GM10266 (cell line): ENCODE data around the gene TVP23C.
A peak's percentile ranks its signal among the peaks of the same experiment; 100 is the strongest.
"Not testable (repeated sequence)": the region's sequence is repeated elsewhere in the genome, so short reads cannot be mapped to it uniquely, and the experiment has no call there.

ENCODE experiments used
- DNase-seq: peaks from one replicate; pipeline ENCODE4 v3.0.0; 2012; ENCODE audit errors: extremely low spot score
- TF ChIP-seq, protein P1 (sequence below): IDR thresholded peaks from 2 replicates; pipeline ENCODE4 v1.5.1; 2012; ENCODE audit warnings: mild to moderate bottlenecking, low read depth; ENCODE audit not compliant: control insufficient read depth, insufficient read depth; ENCODE audit errors: missing control alignments

Gene TVP23C

DNA sequence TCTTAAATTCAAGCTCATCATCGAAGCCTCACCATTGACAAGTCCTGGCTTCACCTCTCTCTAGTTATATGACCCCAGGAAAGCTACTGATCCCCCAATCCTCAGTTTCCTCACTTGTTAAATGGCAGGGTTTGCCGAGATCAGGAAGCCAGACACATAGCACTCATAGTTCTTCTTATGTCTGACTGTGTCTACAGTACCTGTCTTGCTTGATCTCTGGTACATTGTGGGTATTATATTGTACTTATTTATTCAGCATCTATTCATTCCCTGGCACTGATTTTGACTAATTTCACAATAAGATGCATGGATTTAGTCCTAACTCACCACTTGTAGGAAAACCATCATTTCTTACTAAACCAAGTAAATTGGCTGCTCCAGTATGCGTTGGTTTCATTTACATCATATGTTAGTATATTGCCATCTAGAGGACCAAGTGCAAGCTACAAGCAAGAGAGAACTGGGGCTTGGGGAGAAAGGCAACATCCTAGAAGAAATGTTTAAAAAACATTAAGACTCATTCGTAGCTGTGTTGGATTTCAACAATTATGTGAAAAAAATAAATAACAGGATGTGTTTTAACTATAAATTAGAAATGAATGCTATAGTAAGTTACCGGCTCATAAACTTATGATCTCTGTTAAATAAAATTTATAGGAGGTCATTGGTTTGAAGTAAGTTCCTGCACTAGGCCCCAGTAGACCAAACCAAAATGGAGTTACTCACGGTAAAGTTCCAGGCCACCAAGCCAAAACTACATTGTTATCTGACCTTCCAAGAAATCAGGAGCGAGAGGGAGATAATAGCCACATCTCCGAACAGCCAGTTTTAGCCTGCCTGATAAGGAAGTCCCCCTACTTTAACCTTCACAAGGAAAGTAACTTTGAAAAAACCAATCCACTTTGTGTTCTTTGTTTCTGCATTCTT lies 36.7 kb downstream of the TVP23C start:
- DNase-seq: not testable (repeated sequence)
- TF ChIP-seq, protein P1, sequence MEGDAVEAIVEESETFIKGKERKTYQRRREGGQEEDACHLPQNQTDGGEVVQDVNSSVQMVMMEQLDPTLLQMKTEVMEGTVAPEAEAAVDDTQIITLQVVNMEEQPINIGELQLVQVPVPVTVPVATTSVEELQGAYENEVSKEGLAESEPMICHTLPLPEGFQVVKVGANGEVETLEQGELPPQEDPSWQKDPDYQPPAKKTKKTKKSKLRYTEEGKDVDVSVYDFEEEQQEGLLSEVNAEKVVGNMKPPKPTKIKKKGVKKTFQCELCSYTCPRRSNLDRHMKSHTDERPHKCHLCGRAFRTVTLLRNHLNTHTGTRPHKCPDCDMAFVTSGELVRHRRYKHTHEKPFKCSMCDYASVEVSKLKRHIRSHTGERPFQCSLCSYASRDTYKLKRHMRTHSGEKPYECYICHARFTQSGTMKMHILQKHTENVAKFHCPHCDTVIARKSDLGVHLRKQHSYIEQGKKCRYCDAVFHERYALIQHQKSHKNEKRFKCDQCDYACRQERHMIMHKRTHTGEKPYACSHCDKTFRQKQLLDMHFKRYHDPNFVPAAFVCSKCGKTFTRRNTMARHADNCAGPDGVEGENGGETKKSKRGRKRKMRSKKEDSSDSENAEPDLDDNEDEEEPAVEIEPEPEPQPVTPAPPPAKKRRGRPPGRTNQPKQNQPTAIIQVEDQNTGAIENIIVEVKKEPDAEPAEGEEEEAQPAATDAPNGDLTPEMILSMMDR: peak; percentile 55

DNA sequence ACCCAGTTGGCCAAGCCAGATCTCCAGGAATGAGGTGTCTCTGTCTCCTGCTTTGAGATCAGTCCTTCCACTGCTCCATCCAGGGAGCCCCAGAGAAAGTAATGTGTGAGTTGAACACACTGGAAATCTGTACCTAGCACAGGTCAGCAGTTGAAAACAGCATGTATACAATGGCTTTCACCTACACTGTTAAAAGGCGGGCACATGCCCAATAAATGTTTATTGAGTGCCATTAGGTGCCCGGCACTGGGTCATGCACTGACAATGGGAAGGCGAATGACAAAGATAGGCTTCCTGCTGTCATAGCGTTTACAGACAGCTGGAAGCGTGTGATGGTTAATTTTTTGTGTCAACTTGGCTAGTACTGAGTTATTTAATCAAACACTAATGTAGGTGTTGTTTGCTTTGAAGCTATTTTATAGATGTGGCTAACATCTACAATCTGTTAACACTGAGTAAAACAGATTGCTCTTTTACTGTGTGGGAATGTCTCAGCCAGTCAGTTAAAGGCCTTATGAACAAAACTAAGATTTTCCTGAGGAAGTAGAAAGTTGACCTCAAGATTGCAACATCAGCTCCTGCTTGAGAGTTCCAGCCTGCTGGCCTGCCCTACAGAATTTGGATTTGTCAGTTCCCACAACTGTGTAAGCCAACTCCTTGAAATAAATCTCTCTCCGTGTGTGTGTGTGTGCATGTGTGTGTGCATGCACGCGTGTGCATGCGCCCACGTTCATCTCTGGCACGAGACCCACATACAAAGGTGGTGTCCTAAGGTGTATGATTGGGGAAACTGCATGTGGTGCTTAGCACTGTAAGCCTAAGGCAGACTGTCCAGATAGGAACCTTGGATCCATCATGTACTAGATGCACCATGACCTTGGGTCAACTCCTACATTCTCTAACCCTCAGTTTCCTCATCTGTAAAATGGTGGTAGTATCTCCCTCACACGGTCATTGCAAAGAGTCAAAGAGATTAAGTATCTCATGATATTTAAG lies 38.0 kb downstream of the TVP23C start:
- DNase-seq: not testable (repeated sequence)

DNA sequence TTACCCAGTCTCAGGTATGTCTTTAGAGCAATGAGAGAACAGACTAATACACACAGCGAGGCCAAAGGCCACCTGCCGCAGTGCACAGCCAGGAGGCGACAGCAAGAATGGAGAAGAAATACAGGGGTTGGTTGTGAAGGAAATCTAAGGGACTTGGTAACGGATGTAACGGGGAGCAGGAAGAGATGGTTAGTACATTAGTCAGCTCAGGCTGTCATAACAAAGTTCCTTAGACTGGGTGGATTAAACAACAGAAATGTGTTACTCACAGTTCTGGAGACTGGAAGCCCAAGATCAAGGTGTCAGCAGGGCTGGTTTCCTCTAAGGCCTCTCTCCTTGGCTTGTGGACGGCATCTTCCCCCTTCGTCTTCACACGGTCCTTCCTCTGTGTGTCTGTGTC lies 47.1 kb downstream of the TVP23C start:
- DNase-seq: no peak
- TF ChIP-seq, protein P1: no peak

DNA sequence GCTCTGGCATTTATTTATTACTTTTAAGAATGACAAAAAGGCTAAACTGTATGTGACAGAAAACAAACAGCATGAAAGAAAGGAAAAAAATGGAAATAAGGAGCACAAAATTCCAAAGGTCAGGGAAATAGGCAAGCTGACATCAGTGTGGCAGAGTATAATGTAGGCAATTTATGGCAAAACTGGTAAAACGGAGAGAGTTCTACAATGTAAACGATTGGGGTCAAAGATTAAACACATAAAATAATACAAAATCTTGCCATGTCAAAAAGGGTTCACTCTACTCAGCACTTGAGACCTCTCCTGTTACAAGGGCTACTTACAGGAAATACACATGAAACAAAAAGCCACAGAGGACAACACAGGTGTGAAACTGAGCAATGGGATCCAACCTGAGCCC lies 48.8 kb downstream of the TVP23C start:
- no peak for DNase-seq
- TF ChIP-seq, protein P1: no peak

DNA sequence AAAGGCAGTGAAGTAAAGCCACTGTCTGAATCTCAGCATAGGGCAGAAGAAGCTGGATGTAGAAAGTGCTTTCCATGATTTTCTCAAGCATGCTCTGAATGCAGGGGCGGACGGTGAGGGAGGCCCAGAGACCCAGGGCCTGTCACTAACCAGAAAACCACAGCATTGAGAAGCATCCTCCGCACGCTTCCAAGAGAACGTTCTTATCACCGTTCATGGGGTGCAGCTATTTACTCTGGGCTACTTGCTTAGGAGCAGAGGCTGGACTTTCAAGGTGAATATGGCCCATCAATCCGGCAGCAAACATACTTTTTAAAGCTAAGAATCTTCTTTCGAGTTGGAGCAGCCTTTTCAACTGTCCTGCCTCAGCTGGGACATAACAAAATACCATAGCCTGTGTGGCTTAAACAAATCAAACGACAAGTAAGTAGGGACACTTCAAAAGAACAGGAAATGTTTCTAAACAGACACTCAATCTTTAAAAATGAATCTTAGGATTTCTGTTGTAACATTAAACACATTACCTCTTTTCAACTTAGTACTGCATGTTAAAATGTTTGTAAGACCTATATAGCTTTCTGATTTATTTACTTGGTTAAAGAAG lies 49.3 kb downstream of the TVP23C start:
- no peak for DNase-seq
- TF ChIP-seq, protein P1: no peak

DNA sequence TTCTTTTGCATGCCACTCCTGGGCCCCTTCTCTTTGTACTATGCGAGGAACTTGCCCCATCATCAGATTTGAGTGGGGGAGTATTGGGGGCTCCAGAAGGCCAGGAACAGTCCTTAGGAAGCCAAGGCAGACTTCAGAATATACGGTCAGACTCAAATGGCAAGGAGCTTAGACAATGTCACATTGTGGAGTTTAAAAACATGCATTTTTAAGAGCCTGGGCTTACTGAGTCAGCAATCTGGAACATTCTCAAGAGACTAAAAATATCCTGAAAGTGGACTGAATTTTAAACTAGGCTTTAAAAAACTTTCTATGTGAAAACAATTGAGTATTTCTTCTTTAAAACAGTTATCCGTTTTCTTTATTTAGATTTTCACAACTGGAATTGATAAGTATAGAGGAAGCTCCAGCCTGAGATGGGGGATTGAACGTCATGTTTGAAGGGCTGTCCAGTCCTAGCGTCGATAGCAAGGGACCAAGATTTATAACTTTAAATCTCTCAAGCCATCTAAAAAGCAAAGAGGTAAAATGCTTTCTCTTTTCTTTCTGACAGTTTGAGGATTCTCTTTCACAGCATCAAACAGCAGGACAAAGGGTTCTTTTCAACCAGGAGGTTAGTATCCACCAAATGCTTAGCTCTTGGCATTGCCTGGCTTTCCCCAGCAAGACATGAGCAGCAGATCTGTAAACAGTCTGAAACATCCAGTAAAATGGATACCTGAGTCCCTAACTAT lies 50.1 kb downstream of the TVP23C start:
- TF ChIP-seq, protein P1: no peak
- DNase-seq: no peak
